KMS-11 (cell line): ENCODE measurements around the gene PPP1R15B.
"Not testable (repeated sequence)": the region's sequence is repeated elsewhere in the genome, so short reads cannot be mapped to it uniquely, and the experiment has no call there.

Source experiments
- H2AFZ ChIP-seq: fragments of 200-600 bp; sonication (generic); 2 replicates; pipeline ENCODE4 v1.6.1; 2016; ENCODE audit warnings: antibody characterized with exemption, mixed run types, low read depth
- H3K27ac ChIP-seq: fragments of 200-600 bp; sonication (generic); 2 replicates; pipeline ENCODE4 v1.6.1; 2016; ENCODE audit warnings: mild to moderate bottlenecking, mixed run types
- H3K27me3 ChIP-seq: fragments of 200-600 bp; sonication (generic); 2 replicates; pipeline ENCODE4 v1.6.1; 2017; ENCODE audit warnings: mild to moderate bottlenecking, low read depth, mixed run types, moderate library complexity; ENCODE audit not compliant: insufficient read depth
- H3K36me3 ChIP-seq: fragments of 200-600 bp; sonication (generic); 2 replicates; pipeline ENCODE4 v1.6.1; 2017; ENCODE audit warnings: mild to moderate bottlenecking, mixed run types; ENCODE audit not compliant: insufficient read depth
- H3K4me1 ChIP-seq: fragments of 200-600 bp; sonication (generic); 2 replicates; pipeline ENCODE4 v1.6.1; 2016; ENCODE audit warnings: mild to moderate bottlenecking, low read depth, mixed run types; ENCODE audit not compliant: poor library complexity, severe bottlenecking
- H3K4me2 ChIP-seq: fragments of 200-600 bp; sonication (generic); 2 replicates; pipeline ENCODE4 v1.7.0; 2016; ENCODE audit warnings: mild to moderate bottlenecking, mixed run types
- H3K4me3 ChIP-seq: fragments of 200-600 bp; sonication (generic); IDR thresholded peaks from 2 replicates; pipeline ENCODE4 v1.6.1; 2017; ENCODE audit warnings: low read depth, low read length, mixed read lengths; ENCODE audit not compliant: insufficient read depth
- H3K79me2 ChIP-seq: fragments of 200-600 bp; sonication (generic); 2 replicates; pipeline ENCODE4 v1.6.1; 2016; ENCODE audit warnings: low read depth, mixed run types; ENCODE audit not compliant: insufficient read depth
- H3K9ac ChIP-seq: fragments of 200-600 bp; sonication (generic); 2 replicates; pipeline ENCODE4 v1.6.1; 2016; ENCODE audit warnings: mild to moderate bottlenecking, mixed run types
- H4K20me1 ChIP-seq: fragments of 200-600 bp; sonication (generic); 2 replicates; pipeline ENCODE4 v1.6.1; 2016; ENCODE audit warnings: mild to moderate bottlenecking, mixed run types; ENCODE audit not compliant: insufficient read depth
- TF ChIP-seq, protein P1 (sequence below): fragments of 200-600 bp; sonication (generic); conservative IDR thresholded peaks from 2 replicates; pipeline ENCODE4 v1.6.1; 2017; ENCODE audit warnings: low read depth, mild to moderate bottlenecking, antibody characterized with exemption, low read length, moderate library complexity, mixed read lengths

Gene PPP1R15B

DNA sequence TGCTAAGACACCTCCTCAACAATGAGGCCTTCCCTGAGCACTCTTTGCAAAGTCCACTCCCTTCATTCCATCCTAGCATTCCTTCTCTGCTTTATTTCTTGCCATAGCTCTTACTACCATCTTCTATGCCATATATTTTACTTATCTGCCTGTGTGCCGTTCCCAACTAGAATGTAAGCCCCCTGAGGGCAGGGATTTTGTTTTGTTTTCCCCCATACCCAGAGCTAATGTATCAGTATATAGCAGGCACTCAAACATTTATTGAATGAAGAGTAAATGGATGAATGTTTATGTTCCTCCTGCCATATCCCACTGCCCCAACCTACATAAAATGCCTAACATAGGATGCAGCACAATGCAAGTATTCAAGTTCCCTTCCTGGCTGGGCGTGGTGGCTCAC is 14.9 kb upstream of the PPP1R15B start:
- no peak overlapping the region for H3K4me2 ChIP-seq
- no peak overlapping the region for H2AFZ ChIP-seq
- no peaks in the 10 kb centered on the region for H4K20me1 ChIP-seq
- TF ChIP-seq, protein P1, sequence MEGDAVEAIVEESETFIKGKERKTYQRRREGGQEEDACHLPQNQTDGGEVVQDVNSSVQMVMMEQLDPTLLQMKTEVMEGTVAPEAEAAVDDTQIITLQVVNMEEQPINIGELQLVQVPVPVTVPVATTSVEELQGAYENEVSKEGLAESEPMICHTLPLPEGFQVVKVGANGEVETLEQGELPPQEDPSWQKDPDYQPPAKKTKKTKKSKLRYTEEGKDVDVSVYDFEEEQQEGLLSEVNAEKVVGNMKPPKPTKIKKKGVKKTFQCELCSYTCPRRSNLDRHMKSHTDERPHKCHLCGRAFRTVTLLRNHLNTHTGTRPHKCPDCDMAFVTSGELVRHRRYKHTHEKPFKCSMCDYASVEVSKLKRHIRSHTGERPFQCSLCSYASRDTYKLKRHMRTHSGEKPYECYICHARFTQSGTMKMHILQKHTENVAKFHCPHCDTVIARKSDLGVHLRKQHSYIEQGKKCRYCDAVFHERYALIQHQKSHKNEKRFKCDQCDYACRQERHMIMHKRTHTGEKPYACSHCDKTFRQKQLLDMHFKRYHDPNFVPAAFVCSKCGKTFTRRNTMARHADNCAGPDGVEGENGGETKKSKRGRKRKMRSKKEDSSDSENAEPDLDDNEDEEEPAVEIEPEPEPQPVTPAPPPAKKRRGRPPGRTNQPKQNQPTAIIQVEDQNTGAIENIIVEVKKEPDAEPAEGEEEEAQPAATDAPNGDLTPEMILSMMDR = no peak
- H3K9ac ChIP-seq = no peak overlapping the region
- no peaks in the 10 kb centered on the region for H3K79me2 ChIP-seq
- H3K4me3 ChIP-seq = no peak overlapping the region
- H3K27ac ChIP-seq = no peak overlapping the region
- no peaks in the 10 kb centered on the region for H3K27me3 ChIP-seq
- no peaks in the 10 kb centered on the region for H3K36me3 ChIP-seq
- no peaks in the 10 kb centered on the region for H3K4me1 ChIP-seq

DNA sequence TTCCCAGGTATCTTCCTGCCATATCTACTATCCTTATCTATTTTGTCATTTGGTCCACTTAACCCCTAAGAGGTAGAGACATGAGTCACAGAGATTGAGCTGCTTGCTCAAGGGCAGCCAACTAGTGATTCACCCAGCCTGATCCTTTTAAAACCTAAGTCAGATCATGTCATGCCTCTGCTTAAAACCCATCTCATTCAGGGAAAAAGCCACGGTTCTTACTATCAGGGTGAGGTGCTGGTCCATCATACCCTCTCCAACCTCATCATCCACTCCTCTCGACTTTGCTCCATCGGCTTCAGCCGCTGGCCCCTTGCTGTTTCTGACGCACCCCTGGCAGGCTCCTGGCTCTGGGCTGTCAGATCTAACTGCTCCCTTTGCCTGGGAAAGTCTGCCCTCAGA is 14.4 kb upstream of the PPP1R15B start:
- Histone ChIP-seq H3K79me2 (no peaks in the 10 kb centered on the region), H3K4me3 (no peak overlapping the region), H2AFZ (no peak overlapping the region), H3K9ac (no peak overlapping the region), H3K27ac (no peak overlapping the region), H3K27me3 (no peaks in the 10 kb centered on the region), H3K4me1 (no peaks in the 10 kb centered on the region), H3K36me3 (no peaks in the 10 kb centered on the region), H3K4me2 (no peak overlapping the region), H4K20me1 (no peaks in the 10 kb centered on the region)
- TF ChIP-seq, protein P1 = no peak

DNA sequence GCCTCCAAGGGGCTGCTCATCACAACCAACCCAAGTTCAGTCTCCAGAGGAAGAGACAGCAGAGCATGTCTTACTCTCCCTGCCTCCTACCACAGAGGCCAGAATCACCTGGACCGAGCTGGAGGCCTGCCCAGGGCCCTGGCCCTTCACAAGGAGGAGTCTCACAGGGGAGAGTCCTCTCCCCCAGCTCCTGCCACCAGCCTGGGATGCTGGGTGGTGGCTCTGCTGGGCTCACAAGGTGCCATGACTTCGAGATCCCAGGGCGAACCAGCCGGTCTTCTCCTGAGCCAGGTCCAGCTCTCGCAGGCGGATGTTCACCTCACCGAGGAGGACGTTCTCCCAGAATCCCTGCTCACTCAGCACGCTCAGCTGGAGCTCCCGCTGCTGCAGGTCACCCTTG is 13.0 kb upstream of the PPP1R15B start:
- no peak overlapping the region for H3K9ac ChIP-seq
- no peak overlapping the region for H3K27ac ChIP-seq
- no peaks in the 10 kb centered on the region for H4K20me1 ChIP-seq
- H3K36me3 ChIP-seq = no peaks in the 10 kb centered on the region
- TF ChIP-seq, protein P1 = no peak
- no peak overlapping the region for H3K4me3 ChIP-seq
- no peaks in the 10 kb centered on the region for H3K79me2 ChIP-seq
- no peaks in the 10 kb centered on the region for H3K4me1 ChIP-seq
- no peak overlapping the region for H2AFZ ChIP-seq
- no peak overlapping the region for H3K4me2 ChIP-seq
- H3K27me3 ChIP-seq = no peaks in the 10 kb centered on the region

GRCh38 chr1:204422061-204422705 is 10.6 kb upstream of the PPP1R15B start:
- H3K4me2 ChIP-seq, H3K36me3 ChIP-seq, H2AFZ ChIP-seq: not testable (repeated sequence)

GRCh38 chr1:204421441-204421840 is 9.8 kb upstream of the PPP1R15B start:
- Histone ChIP-seq H3K4me2 (no peak overlapping the region), H3K27me3 (no peaks in the 10 kb centered on the region)
- TF ChIP-seq, protein P1 = no peak

More at GRCh38 chr1:204422061-204422705, 10.6 kb upstream of the PPP1R15B start:
- H4K20me1 ChIP-seq, H3K4me1 ChIP-seq, H3K4me3 ChIP-seq, H3K79me2 ChIP-seq, H3K9ac ChIP-seq, H3K27me3 ChIP-seq, H3K27ac ChIP-seq: not testable (repeated sequence)

More at GRCh38 chr1:204421441-204421840, 9.8 kb upstream of the PPP1R15B start:
- Histone ChIP-seq H3K9ac (no peak overlapping the region), H3K27ac (no peak overlapping the region), H3K4me1 (no peaks in the 10 kb centered on the region), H3K79me2 (no peaks in the 10 kb centered on the region), H2AFZ (no peak overlapping the region), H3K4me3 (no peak overlapping the region), H3K36me3 (no peaks in the 10 kb centered on the region), H4K20me1 (no peaks in the 10 kb centered on the region)
